Endodermal cell (in vitro differentiated cells): ENCODE results near the gene PFN2. TPM values are rescaled to one million over a fixed set of nuclear protein-coding genes. Genes with fewer than 3 reads are reported as not detected.
"Not testable (repeated sequence)": the region's sequence is repeated elsewhere in the genome, so short reads cannot be mapped to it uniquely, and the experiment has no call there.

Experiments used
- DNase-seq: peaks from one replicate; pipeline ENCODE4 v3.0.0-alpha.2; 2017
- H3K27ac ChIP-seq: 2 replicates; pipeline ENCODE4 v1.5.1; 2013; ENCODE audit warnings: mild to moderate bottlenecking, low read depth, low read length, moderate library complexity
- H3K27me3 ChIP-seq: 2 replicates; pipeline ENCODE4 v1.6.1; 2013; ENCODE audit warnings: mild to moderate bottlenecking, low read length, moderate library complexity; ENCODE audit not compliant: insufficient read depth, control insufficient read depth, poor library complexity, severe bottlenecking
- H3K36me3 ChIP-seq: 2 replicates; pipeline ENCODE4 v1.7.0; 2013; ENCODE audit warnings: mild to moderate bottlenecking, low read length, moderate library complexity; ENCODE audit not compliant: control insufficient read depth, insufficient read depth
- H3K4me1 ChIP-seq: one replicate; pipeline ENCODE4 v1.7.0; 2013; ENCODE audit warnings: low read length; ENCODE audit not compliant: control insufficient read depth, insufficient read depth
- H3K4me3 ChIP-seq: 2 replicates; pipeline ENCODE4 v1.5.1; 2013; ENCODE audit warnings: mild to moderate bottlenecking, low read length, moderate library complexity
- H3K9ac ChIP-seq: 2 replicates; pipeline ENCODE4 v1.6.1; 2013; ENCODE audit warnings: mild to moderate bottlenecking, low read length, moderate library complexity; ENCODE audit not compliant: poor library complexity, severe bottlenecking; ENCODE audit errors: extremely low read depth
- H3K9me3 ChIP-seq: 2 replicates; pipeline ENCODE4 v1.6.1; 2013; ENCODE audit warnings: mild to moderate bottlenecking, low read length, moderate library complexity; ENCODE audit not compliant: control insufficient read depth
- H3K27ac Mint-ChIP-seq: 2 replicates; pipeline ENCODE4 v1.8.0; 2020; ENCODE audit warnings: mixed read lengths
- H3K27me3 Mint-ChIP-seq: 2 replicates; pipeline ENCODE4 v1.8.0; 2021; ENCODE audit warnings: mild to moderate bottlenecking, mixed read lengths; ENCODE audit not compliant: insufficient read depth
- H3K36me3 Mint-ChIP-seq: 2 replicates; pipeline ENCODE4 v1.8.0; 2020; ENCODE audit warnings: low read depth, mixed read lengths
- H3K4me1 Mint-ChIP-seq: 2 replicates; pipeline ENCODE4 v1.8.0; 2020; ENCODE audit warnings: mixed read lengths
- H3K4me3 Mint-ChIP-seq: 2 replicates; pipeline ENCODE4 v1.8.0; 2020; ENCODE audit warnings: mild to moderate bottlenecking, moderate library complexity, mixed read lengths
- H3K9me3 Mint-ChIP-seq: 2 replicates; pipeline ENCODE4 v1.8.0; 2020; ENCODE audit warnings: mild to moderate bottlenecking, mixed read lengths
- CTCF ChIP-seq: fragments of 200-600 bp; sonication (generic); conservative IDR thresholded peaks from 2 replicates; pipeline ENCODE4 v1.5.0; 2021; ENCODE audit warnings: antibody characterized with exemption, mild to moderate bottlenecking
- WGBS, 2 experiments: methylation state at CpG; one replicate each; pipeline versions ENCODE4 v1.1.5 to v1.1.7; 2013; ENCODE audit warnings: missing lambda C conversion rate in 2 of 2, mixed read lengths in 1 of 2; ENCODE audit not compliant: insufficient coverage in 1 of 2, insufficient read length in 1 of 2; 5-methylcytosine and 5-hydroxymethylcytosine counted together
- total RNA-seq, 2 donors: library from RNA; stranded (reverse); fragmentation: NEBNext Ultra II Directional in 1 of 2; extraction: Animal tissue kit (Norgen Biotek cat#: 25700) in 1 of 2; gene quantifications; 2 replicates in 1 of 2; 3 replicates in 1 of 2; pipeline ENCODE4 v1.2.1, GENCODE V29; 2021

PFN2 gene
- total RNA-seq, 2 donors from 2014 or later, result 144 to 157 TPM

GRCh38 chr3:149941186-149941585, 29.5 kb downstream of the PFN2 start:
- H3K4me3 Mint-ChIP-seq, result no peak overlapping the region
- Histone ChIP-seq H3K27ac (no peak overlapping the region), H3K4me3 (no peak overlapping the region), H3K9ac (no peak overlapping the region), H3K36me3 (peaks cover 5% of the 10 kb centered on the region), H3K27me3 (no peaks in the 10 kb centered on the region), H3K4me1 (no peaks in the 10 kb centered on the region), H3K9me3 (peaks cover 43% of the 10 kb centered on the region)
- H3K36me3 Mint-ChIP-seq, result peaks cover 39% of the 10 kb centered on the region
- H3K9me3 Mint-ChIP-seq, result peaks cover 41% of the 10 kb centered on the region
- no peaks in the 10 kb centered on the region for H3K27me3 Mint-ChIP-seq
- H3K27ac Mint-ChIP-seq, result no peak overlapping the region
- no peaks in the 10 kb centered on the region for H3K4me1 Mint-ChIP-seq
- no peak for DNase-seq
- no peak for TF ChIP-seq CTCF
- 94% methylated on average over 2 of the region's 2 CpGs; no CpG with 5 or more reads in 1 of the 2 experiments for WGBS, 2 experiments

DNA sequence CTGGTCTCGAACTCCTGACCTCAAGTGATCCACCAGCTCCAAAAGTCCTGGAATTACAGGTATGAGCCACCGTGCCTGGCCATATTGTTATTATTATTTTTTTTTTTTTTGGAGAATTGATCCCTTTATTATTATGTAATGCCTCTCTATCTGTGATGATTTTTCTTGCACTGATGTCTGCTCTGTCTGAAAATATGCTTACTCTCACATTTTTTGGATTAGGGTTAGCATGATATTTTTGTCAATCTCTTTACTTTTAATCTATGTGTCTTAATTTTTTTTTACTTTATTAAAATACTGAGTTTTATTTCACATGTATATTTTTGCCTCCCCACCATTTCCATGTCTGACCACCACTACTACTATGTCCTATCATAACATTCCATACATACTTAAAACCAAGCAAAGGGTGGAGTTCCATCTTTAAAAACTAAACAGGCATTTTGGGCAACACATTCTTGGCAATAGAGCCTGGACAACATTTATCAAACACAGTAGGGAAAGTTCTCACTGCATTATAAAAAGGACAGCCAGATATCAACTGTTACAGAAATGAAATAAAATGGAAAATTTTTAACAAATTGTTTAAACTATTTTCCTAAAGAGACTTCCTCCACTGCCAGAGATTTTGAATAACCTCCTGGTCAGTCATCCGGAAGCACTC, 32.2 kb downstream of the PFN2 start:
- H3K27me3 Mint-ChIP-seq, H3K27ac ChIP-seq, H3K4me3 Mint-ChIP-seq, H3K9ac ChIP-seq, H3K27ac Mint-ChIP-seq, DNase-seq, H3K4me1 Mint-ChIP-seq, H3K4me1 ChIP-seq, H3K36me3 ChIP-seq, H3K4me3 ChIP-seq, H3K27me3 ChIP-seq: not testable (repeated sequence)
- Mint-ChIP-seq H3K9me3 (peaks cover 21% of the 10 kb centered on the region), H3K36me3 (peaks cover 20% of the 10 kb centered on the region)
- peaks cover 33% of the 10 kb centered on the region for H3K9me3 ChIP-seq
- 80 to 95% methylated on average over 1 to 3 of the region's 3 CpGs for WGBS, 2 experiments

- peaks cover 14% of the 10 kb centered on the region for H3K36me3 Mint-ChIP-seq
- Histone ChIP-seq H3K27me3 (no peaks in the 10 kb centered on the region), H3K27ac (no peak overlapping the region), H3K9me3 (peaks cover 33% of the 10 kb centered on the region), H3K36me3 (peaks cover 5% of the 10 kb centered on the region), H3K9ac (no peak overlapping the region), H3K4me3 (no peak overlapping the region), H3K4me1 (no peaks in the 10 kb centered on the region)
- no peaks in the 10 kb centered on the region for H3K4me1 Mint-ChIP-seq
- TF ChIP-seq CTCF, result peak; percentile 91
- H3K27ac Mint-ChIP-seq, result no peak overlapping the region
- no peak overlapping the region for H3K4me3 Mint-ChIP-seq
- H3K9me3 Mint-ChIP-seq, result peaks cover 19% of the 10 kb centered on the region
- WGBS, 2 experiments, result 45 to 58% methylated on average over 2 to 7 of the region's 7 CpGs
- H3K27me3 Mint-ChIP-seq, result no peaks in the 10 kb centered on the region
- DNase-seq, result peak; percentile 88
Measured at GRCh38 chr3:149936812-149937230, 33.9 kb downstream of the PFN2 start.

DNA sequence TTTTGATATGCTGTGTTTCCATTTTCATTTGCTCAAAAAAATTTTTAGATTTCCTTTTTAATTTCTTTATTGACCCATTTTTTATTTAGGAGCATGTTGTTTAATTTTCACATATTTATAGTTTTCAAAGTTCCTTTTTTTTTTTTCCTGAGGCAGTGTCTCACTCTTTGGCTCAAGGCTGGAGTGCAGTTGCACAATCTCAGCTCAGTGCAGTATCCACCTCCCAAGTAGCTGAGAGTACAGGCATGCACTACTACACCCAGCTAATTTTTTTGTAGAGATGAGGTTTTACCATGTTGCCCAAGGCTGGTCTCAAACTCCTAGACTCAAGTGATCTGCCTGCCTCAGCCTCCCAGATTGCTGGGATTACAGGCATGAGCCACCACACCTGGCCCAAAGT, 36.2 kb downstream of the PFN2 start:
- no peak overlapping the region for H3K9ac ChIP-seq
- H3K27me3 ChIP-seq, result no peaks in the 10 kb centered on the region
- no peak for DNase-seq
- H3K36me3 ChIP-seq, result no peaks in the 10 kb centered on the region
- peaks cover 27% of the 10 kb centered on the region for H3K36me3 Mint-ChIP-seq
- peaks cover 28% of the 10 kb centered on the region for H3K9me3 Mint-ChIP-seq
- H3K4me3 Mint-ChIP-seq, result no peak overlapping the region
- no peak for TF ChIP-seq CTCF
- H3K9me3 ChIP-seq, result peaks cover 42% of the 10 kb centered on the region
- H3K27ac Mint-ChIP-seq, result no peak overlapping the region
- H3K4me1 Mint-ChIP-seq, result no peaks in the 10 kb centered on the region
- H3K27me3 Mint-ChIP-seq, result no peaks in the 10 kb centered on the region
- H3K27ac ChIP-seq, result no peak overlapping the region
- H3K4me3 ChIP-seq, result no peak overlapping the region
- H3K4me1 ChIP-seq, result no peaks in the 10 kb centered on the region
